DOHH2 (cell line): ENCODE measurements around the gene ZNF521.

Experiments used
- H3F3A ChIP-seq: fragments of 200-600 bp; sonication (generic), shearing (Covaris generic); 2 replicates; pipeline ENCODE4 v1.6.0; 2016; ENCODE audit warnings: antibody characterized with exemption, mild to moderate bottlenecking; ENCODE audit not compliant: control insufficient read depth, insufficient read depth
- H3K27ac ChIP-seq: fragments of 200-600 bp; sonication (generic); 2 replicates; pipeline ENCODE4 v1.5.1; 2014; ENCODE audit warnings: low read depth, mild to moderate bottlenecking, low read length, moderate library complexity
- H3K27me3 ChIP-seq: fragments of 200-600 bp; sonication (generic); 2 replicates; pipeline ENCODE4 v1.6.1; 2014; ENCODE audit warnings: mild to moderate bottlenecking, low read length, mixed read lengths; ENCODE audit not compliant: control insufficient read depth
- H3K36me3 ChIP-seq: fragments of 200-600 bp; sonication (generic); 2 replicates; pipeline ENCODE4 v1.6.1; 2014; ENCODE audit warnings: mild to moderate bottlenecking, low read length, moderate library complexity, mixed read lengths; ENCODE audit not compliant: control insufficient read depth
- H3K4me1 ChIP-seq: fragments of 200-600 bp; sonication (generic); 2 replicates; pipeline ENCODE4 v1.6.1; 2014; ENCODE audit warnings: mild to moderate bottlenecking, low read length, mixed read lengths; ENCODE audit not compliant: control insufficient read depth
- H3K4me2 ChIP-seq: fragments of 200-600 bp; sonication (generic); 2 replicates; pipeline ENCODE4 v1.6.0; 2014; ENCODE audit warnings: mild to moderate bottlenecking, low read length, moderate library complexity
- H3K4me3 ChIP-seq: fragments of 200-600 bp; sonication (generic); 2 replicates; pipeline ENCODE4 v1.5.1; 2014; ENCODE audit warnings: mild to moderate bottlenecking, low read length, mixed read lengths
- H3K79me2 ChIP-seq: fragments of 200-600 bp; sonication (generic); 2 replicates; pipeline ENCODE4 v1.6.1; 2014; ENCODE audit warnings: mild to moderate bottlenecking, low read length, mixed read lengths; ENCODE audit not compliant: control insufficient read depth
- H3K9me2 ChIP-seq: fragments of 200-600 bp; sonication (generic); replicated peaks from 2 replicates; pipeline ENCODE4 v1.6.1; 2014; ENCODE audit warnings: mild to moderate bottlenecking, low read length, mixed read lengths; ENCODE audit not compliant: control insufficient read depth
- H3K9me3 ChIP-seq: fragments of 200-600 bp; sonication (generic); 2 replicates; pipeline ENCODE4 v1.6.1; 2014; ENCODE audit warnings: antibody characterized with exemption, low read length, mixed read lengths; ENCODE audit not compliant: control insufficient read depth, insufficient read depth
- H4K20me1 ChIP-seq: fragments of 200-600 bp; sonication (generic); 2 replicates; pipeline ENCODE4 v1.6.0; 2014; ENCODE audit warnings: low read depth, mild to moderate bottlenecking, antibody characterized with exemption, low read length, moderate library complexity; ENCODE audit not compliant: control insufficient read depth, insufficient read depth
- EZH2phosphoT487 ChIP-seq: fragments of 200-600 bp; sonication (generic); IDR thresholded peaks from 2 replicates; pipeline ENCODE4 v1.6.1; 2017; ENCODE audit warnings: borderline replicate concordance, mild to moderate bottlenecking, antibody characterized with exemption, low read length, moderate library complexity, mixed read lengths
- TF ChIP-seq, protein P1 (sequence below): fragments of 200-600 bp; sonication (generic); IDR thresholded peaks from one replicate; pipeline ENCODE4 v1.5.1; 2014; ENCODE audit warnings: antibody characterized with exemption, mild to moderate bottlenecking, low read depth, low read length; ENCODE audit not compliant: poor library complexity, severe bottlenecking

The ZNF521 gene

DNA sequence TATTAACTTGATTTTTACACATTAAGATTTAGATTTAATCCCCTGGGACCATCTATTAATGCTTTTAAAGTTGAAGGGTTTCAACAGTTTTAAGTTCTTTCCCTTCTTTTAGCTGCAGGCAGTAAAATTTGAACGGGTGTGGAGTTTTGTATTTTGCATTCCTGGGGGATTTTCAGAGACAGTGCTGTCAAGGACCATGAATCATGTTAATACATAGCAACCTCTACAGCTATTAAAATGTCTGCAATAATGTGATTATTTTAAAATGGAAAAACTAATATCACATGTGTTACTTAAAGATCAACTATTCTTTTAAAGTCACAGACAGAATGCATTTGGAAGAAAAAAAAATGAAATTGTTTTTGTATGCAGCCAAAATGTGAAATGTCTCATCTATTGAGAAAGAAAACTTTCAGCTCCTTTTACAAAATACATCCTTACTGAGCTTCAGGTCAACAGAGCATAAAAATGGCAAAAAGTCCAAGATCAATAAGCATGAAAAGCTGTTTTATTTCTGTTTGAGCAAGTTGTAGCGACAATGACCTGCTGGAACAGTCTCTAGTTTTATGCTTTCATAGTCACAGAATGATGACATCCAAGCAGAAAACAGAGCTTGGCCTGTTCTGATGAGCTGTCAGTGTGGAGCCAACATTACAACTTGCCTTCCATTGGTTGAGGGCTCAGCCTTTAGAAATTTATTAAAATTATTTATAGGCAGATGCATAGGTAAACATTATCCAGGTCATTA, 21.6 kb upstream of the ZNF521 start:
- Histone ChIP-seq H3K9me3 (no peaks in the 10 kb centered on the region), H3F3A (no peaks in the 10 kb centered on the region), H3K4me1 (no peaks in the 10 kb centered on the region), H3K36me3 (no peaks in the 10 kb centered on the region), H3K4me3 (no peak overlapping the region), H3K27ac (no peak overlapping the region), H3K27me3 (no peaks in the 10 kb centered on the region), H3K4me2 (no peak overlapping the region), H3K9me2 (no peaks in the 10 kb centered on the region), H3K79me2 (no peaks in the 10 kb centered on the region), H4K20me1 (no peaks in the 10 kb centered on the region)
- TF ChIP-seq EZH2phosphoT487 = no peak
- TF ChIP-seq, protein P1, sequence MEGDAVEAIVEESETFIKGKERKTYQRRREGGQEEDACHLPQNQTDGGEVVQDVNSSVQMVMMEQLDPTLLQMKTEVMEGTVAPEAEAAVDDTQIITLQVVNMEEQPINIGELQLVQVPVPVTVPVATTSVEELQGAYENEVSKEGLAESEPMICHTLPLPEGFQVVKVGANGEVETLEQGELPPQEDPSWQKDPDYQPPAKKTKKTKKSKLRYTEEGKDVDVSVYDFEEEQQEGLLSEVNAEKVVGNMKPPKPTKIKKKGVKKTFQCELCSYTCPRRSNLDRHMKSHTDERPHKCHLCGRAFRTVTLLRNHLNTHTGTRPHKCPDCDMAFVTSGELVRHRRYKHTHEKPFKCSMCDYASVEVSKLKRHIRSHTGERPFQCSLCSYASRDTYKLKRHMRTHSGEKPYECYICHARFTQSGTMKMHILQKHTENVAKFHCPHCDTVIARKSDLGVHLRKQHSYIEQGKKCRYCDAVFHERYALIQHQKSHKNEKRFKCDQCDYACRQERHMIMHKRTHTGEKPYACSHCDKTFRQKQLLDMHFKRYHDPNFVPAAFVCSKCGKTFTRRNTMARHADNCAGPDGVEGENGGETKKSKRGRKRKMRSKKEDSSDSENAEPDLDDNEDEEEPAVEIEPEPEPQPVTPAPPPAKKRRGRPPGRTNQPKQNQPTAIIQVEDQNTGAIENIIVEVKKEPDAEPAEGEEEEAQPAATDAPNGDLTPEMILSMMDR = no peak

DNA sequence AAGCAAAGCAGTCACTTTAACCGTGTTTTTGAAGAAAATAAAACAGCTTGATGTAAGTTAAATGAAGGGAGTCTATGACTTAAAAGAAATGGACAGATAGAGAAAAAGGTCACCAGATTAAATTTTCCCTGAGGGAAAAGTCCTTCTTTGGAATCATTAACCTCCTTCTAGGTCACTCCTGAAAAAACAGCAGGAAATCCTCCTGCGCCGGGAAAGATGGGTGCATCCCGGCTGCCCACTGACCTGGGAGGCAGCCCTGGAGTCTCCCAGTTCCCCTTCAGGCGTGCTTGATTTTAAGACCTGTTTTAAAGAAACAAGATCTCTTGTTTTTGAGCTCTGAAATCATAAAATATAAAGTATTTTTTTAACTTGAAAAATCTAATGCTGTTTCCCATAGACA, 18.4 kb upstream of the ZNF521 start:
- no peak overlapping the region for H3K4me3 ChIP-seq
- no peaks in the 10 kb centered on the region for H3K9me3 ChIP-seq
- no peaks in the 10 kb centered on the region for H3K79me2 ChIP-seq
- no peaks in the 10 kb centered on the region for H3F3A ChIP-seq
- TF ChIP-seq, protein P1 = no peak
- no peak for TF ChIP-seq EZH2phosphoT487
- no peaks in the 10 kb centered on the region for H3K9me2 ChIP-seq
- H3K4me2 ChIP-seq = no peak overlapping the region
- H3K27ac ChIP-seq = no peak overlapping the region
- no peaks in the 10 kb centered on the region for H3K36me3 ChIP-seq
- no peaks in the 10 kb centered on the region for H4K20me1 ChIP-seq
- H3K27me3 ChIP-seq = no peaks in the 10 kb centered on the region
- no peaks in the 10 kb centered on the region for H3K4me1 ChIP-seq

DNA sequence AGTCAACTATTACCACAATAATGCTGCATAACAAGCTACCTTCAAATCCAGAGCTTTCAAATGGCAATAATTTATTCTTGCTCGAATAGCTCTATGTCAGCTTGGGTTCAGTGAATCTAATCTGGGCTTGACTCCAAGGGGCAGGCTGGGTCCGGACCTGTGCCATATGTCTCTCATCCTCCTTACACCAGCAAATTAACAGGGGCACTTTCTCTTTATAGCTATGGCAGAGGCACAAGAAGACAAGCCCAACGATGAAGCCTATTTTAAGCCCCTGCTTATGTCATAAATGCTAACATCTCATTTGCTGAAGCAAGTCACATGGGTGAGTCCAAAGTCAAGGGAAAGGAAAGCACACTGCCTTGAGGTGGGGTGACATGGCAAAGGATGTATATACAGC, 13.3 kb upstream of the ZNF521 start:
- H3K79me2 ChIP-seq = no peaks in the 10 kb centered on the region
- TF ChIP-seq, protein P1 = no peak
- TF ChIP-seq EZH2phosphoT487 = no peak
- H3K9me3 ChIP-seq = no peaks in the 10 kb centered on the region

More for the DNA sequence above, 13.3 kb upstream of the ZNF521 start:
- no peaks in the 10 kb centered on the region for H3K36me3 ChIP-seq
- no peaks in the 10 kb centered on the region for H3K27me3 ChIP-seq
- H3F3A ChIP-seq = no peaks in the 10 kb centered on the region
- no peaks in the 10 kb centered on the region for H3K9me2 ChIP-seq
- H3K4me3 ChIP-seq = no peak overlapping the region
- H3K4me1 ChIP-seq = no peaks in the 10 kb centered on the region
- H3K27ac ChIP-seq = no peak overlapping the region
- H4K20me1 ChIP-seq = no peaks in the 10 kb centered on the region
- no peak overlapping the region for H3K4me2 ChIP-seq
